ENCODE data around the gene BDH1.

GRCh38 chr3:197561926-197562325 is 6.2 kb upstream of the BDH1 start:
- TF ChIP-seq CTCF (IDR thresholded peaks at IDR 0.05; ENCODE audit: poor library complexity, severe bottlenecking) (no peak), REST (IDR thresholded peaks at IDR 0.05; ENCODE audit: borderline replicate concordance) (no peak)
